K562 (cell line): Measurements from ENCODE around the gene SKIDA1. TPM values are rescaled to one million over a fixed set of nuclear protein-coding genes. Genes with fewer than 3 reads are reported as not detected.
A peak's percentile ranks its signal among the peaks of the same experiment; 100 is the strongest.

Experiments used
- ATAC-seq: fragments of 200-7000 bp; cut with Tn5 transposase; 3 replicates; pipeline ENCODE4 v1.9.1; 2020; ENCODE audit warnings: moderate library complexity
- BruUV-seq: library from RNA; stranded (reverse); fragments of 400-500 nt; replicated peaks from 2 replicates; lab custom pipeline; 2021; lab: Mats Ljungman, UMichigan
- CTCF ChIA-PET: fragments of 300-600 bp; formaldehyde crosslinking; extraction: SDS; loops from one replicate; lab custom pipeline; 2021; ENCODE audit warnings: low intra/inter-chr PET ratio; lab: Yijun Ruan, JAX
- POLR2A ChIA-PET: fragments of 300-600, 350-650 bp; sonication (Branson Sonifier 250); formaldehyde crosslinking; extraction: SDS; loops from one replicate; lab custom pipeline; 2021; ENCODE audit warnings: antibody characterized with exemption, inconsistent platforms; lab: Yijun Ruan, JAX
- DNase-seq, 4 experiments: peaks; one replicate each; pipeline versions ENCODE4 v3.0.0 to v3.0.0-alpha.2; 2011 to 2018; ENCODE audit warnings: low spot score in 3 of 4, mixed read lengths in 3 of 4; ENCODE audit errors: extremely low read depth in 1 of 4
- FAIRE-seq: peaks from 2 replicates; lab custom pipeline; 2011; peaks lifted over from hg19 to GRCh38; lab: Jason Lieb, UNC
- H2AFZ ChIP-seq: 2 replicates; pipeline ENCODE4 v1.6.0; 2011; ENCODE audit warnings: low read depth, low read length, control low read depth, inconsistent platforms
- H3K27ac ChIP-seq: fragments of 200-600 bp; 3 replicates; pipeline ENCODE4 v1.8.0; 2011; ENCODE audit warnings: low read depth, mild to moderate bottlenecking, control low read depth, inconsistent platforms, low read length, moderate library complexity, mixed read lengths; ENCODE audit errors: extremely low read depth
- H3K27me3 ChIP-seq, 2 experiments: fragments of 300-600 bp in 1 of 2; 2 replicates in 1 of 2; 3 replicates in 1 of 2; pipeline versions ENCODE4 v1.6.0 to v1.8.0; 2011; ENCODE audit warnings: inconsistent platforms in 2 of 2, low read length in 2 of 2, mild to moderate bottlenecking in 1 of 2, mixed read lengths in 1 of 2, moderate library complexity in 1 of 2; ENCODE audit not compliant: control insufficient read depth in 2 of 2, insufficient read depth in 2 of 2
- H3K36me3 ChIP-seq: fragments of 300-600 bp; 3 replicates; pipeline ENCODE4 v1.8.0; 2011; ENCODE audit warnings: mild to moderate bottlenecking, low read length, inconsistent platforms; ENCODE audit not compliant: control insufficient read depth, insufficient read depth
- H3K4me1 ChIP-seq, 2 experiments: fragments of 200-600 bp in 1 of 2; replicated peaks in 1 of 2; 2 replicates in 1 of 2; 3 replicates in 1 of 2; pipeline versions ENCODE4 v1.5.1 to v1.8.0; 2011; ENCODE audit warnings: inconsistent platforms in 2 of 2, low read length in 2 of 2, mild to moderate bottlenecking in 1 of 2, mixed read lengths in 1 of 2, moderate library complexity in 1 of 2; ENCODE audit not compliant: control insufficient read depth in 2 of 2, insufficient read depth in 2 of 2
- H3K4me2 ChIP-seq: 2 replicates; pipeline ENCODE4 v1.6.1; 2011; ENCODE audit warnings: low read length, control low read depth, inconsistent platforms, mixed read lengths; ENCODE audit not compliant: insufficient read depth
- H3K4me3 ChIP-seq: fragments of 200-600 bp; sonication (generic), shearing (Covaris generic); 2 replicates; pipeline ENCODE4 v1.5.1; 2016; ENCODE audit warnings: control low read depth, inconsistent platforms
- H3K79me2 ChIP-seq: fragments of 200-600 bp; 3 replicates; pipeline ENCODE4 v1.8.0; 2011; ENCODE audit warnings: low read length, inconsistent platforms; ENCODE audit not compliant: control insufficient read depth, insufficient read depth
- H3K9ac ChIP-seq, 2 experiments: 2 replicates each; pipeline versions ENCODE4 v1.6.0 to v1.6.1; 2011; ENCODE audit warnings: low read depth in 2 of 2, low read length in 2 of 2, control low read depth in 1 of 2, inconsistent platforms in 1 of 2, mild to moderate bottlenecking in 1 of 2, mixed read lengths in 1 of 2; ENCODE audit not compliant: insufficient read depth in 1 of 2
- H3K9me1 ChIP-seq: one replicate; pipeline ENCODE4 v1.6.0; 2011; ENCODE audit warnings: inconsistent platforms, mild to moderate bottlenecking, low read length, moderate library complexity; ENCODE audit not compliant: control insufficient read depth, insufficient read depth
- H3K9me3 ChIP-seq: replicated peaks from 2 replicates; pipeline ENCODE4 v1.5.1; 2011; ENCODE audit warnings: low read depth, low read length, inconsistent platforms; ENCODE audit not compliant: control insufficient read depth, insufficient read depth
- H4K20me1 ChIP-seq: replicated peaks from 2 replicates; pipeline ENCODE4 v1.6.1; 2011; ENCODE audit warnings: low read length, inconsistent platforms, mixed read lengths; ENCODE audit not compliant: control insufficient read depth, insufficient read depth
- CTBP1 ChIP-seq: fragments of 450-650 bp; IDR thresholded peaks from 2 replicates; pipeline ENCODE4 v1.6.1; 2016; ENCODE audit warnings: borderline replicate concordance
- GTF2A2 ChIP-seq: IDR thresholded peaks from 2 replicates; pipeline ENCODE4 v1.6.1; 2016; ENCODE audit warnings: mild to moderate bottlenecking, missing genetic modification characterization, missing compliant biosample characterization
- GTF2F1 ChIP-seq: IDR thresholded peaks from 2 replicates; pipeline ENCODE4 v1.6.1; 2011; ENCODE audit warnings: low read depth, low read length, improper control_type of control experiment
- MAFK ChIP-seq: IDR thresholded peaks from 2 replicates; pipeline ENCODE4 v1.6.1; 2011; ENCODE audit warnings: low read length, improper control_type of control experiment
- PTRF ChIP-seq: fragments of 450-650 bp; IDR thresholded peaks from 2 replicates; pipeline ENCODE4 v1.6.1; 2016; ENCODE audit warnings: mild to moderate bottlenecking, missing genetic modification characterization, missing compliant biosample characterization
- RBFOX2 ChIP-seq: fragments of 200-400 bp; formaldehyde crosslinking; IDR thresholded peaks from 2 replicates; pipeline ENCODE4 v1.6.1; 2017; ENCODE audit warnings: low read depth, mild to moderate bottlenecking, low read length, moderate library complexity
- RBM25 ChIP-seq: fragments of 200-400 bp; formaldehyde crosslinking; IDR thresholded peaks from 2 replicates; pipeline ENCODE4 v1.6.1; 2018; ENCODE audit warnings: low read length, low read depth, moderate library complexity; ENCODE audit not compliant: severe bottlenecking
- ZBTB17 ChIP-seq: fragments of 450-650 bp; formaldehyde crosslinking; IDR thresholded peaks from 2 replicates; pipeline ENCODE4 v1.4.0; 2020; ENCODE audit warnings: mild to moderate bottlenecking
- ZBTB2 ChIP-seq: fragments of 450-650 bp; IDR thresholded peaks from 2 replicates; pipeline ENCODE4 v1.6.1; 2016; ENCODE audit warnings: antibody characterized with exemption
- ZNF121 ChIP-seq: sonication (generic); formaldehyde crosslinking; conservative IDR thresholded peaks from 2 replicates; pipeline ENCODE4 v1.8.0; 2022; ENCODE audit warnings: missing genetic modification reagents
- WGBS: fragments of 100-300 bp; shearing (Covaris generic); methylation state at CpG from one replicate; pipeline ENCODE4 v1.1.6; 2016; ENCODE audit warnings: low coverage, mixed read lengths; ENCODE audit not compliant: insufficient coverage; ENCODE audit errors: missing lambda C conversion rate; 5-methylcytosine and 5-hydroxymethylcytosine counted together
- in situ Hi-C: fragments of 300-500 bp; cut with MboI; formaldehyde crosslinking; loops from 4 replicates; pipeline ENCODE4 v1.15.0; 2018; ENCODE audit warnings: inconsistent platforms, mixed read lengths
- intact Hi-C: fragments of 100-400 bp; cut with micrococcal nuclease; formaldehyde crosslinking; loops from 2 replicates; pipeline ENCODE4 v1.14.2; 2022
- polyA plus RNA-seq, 8 experiments: library from polyadenylated mRNA; depleted of rRNA in 4 of 8; stranded (reverse) in 5 of 8; unstranded in 3 of 8; fragments of >200 nt; fragmentation: Nextera tagmentation in 2 of 8; fragmentation: Illumina TruSeq in 1 of 8; extraction: Ambion mirVana in 2 of 8; extraction: Trizol in 1 of 8; gene quantifications; 2 replicates each; pipeline versions ENCODE4 v1.2.1 to v1.2.3, GENCODE V29; 2011 to 2014; ENCODE audit warnings: inconsistent platforms in 1 of 8, missing spikeins in 1 of 8
- total RNA-seq, 7 experiments: library from RNA; depleted of rRNA in 6 of 7; stranded (reverse); fragments of >200 nt in 6 of 7; fragmentation: Illumina TruSeq in 2 of 7; extraction: Trizol in 2 of 7; gene quantifications; 2 replicates each; pipeline versions ENCODE4 v1.2.1 to v1.2.3, GENCODE V29; 2011 to 2021; ENCODE audit warnings: low replicate concordance in 1 of 7

Gene SKIDA1
- total and polyA plus RNA-seq, 9 of the 15 experiments (the other 6 are each of a cell fraction or from before 2014, with no cell fraction given): 0.05 to 1.1 (median 0.42) TPM

- Histone ChIP-seq H4K20me1 (no peaks in the 10 kb centered on the region), H2AFZ (no peak overlapping the region), H3K79me2 (no peaks in the 10 kb centered on the region), H3K4me1 (no peaks in the 10 kb centered on the region; a peak in 1 of 5 replicates), H3K4me2 (no peak overlapping the region), H3K27me3 (peaks cover 16 to 26% of the 10 kb centered on the region in 2 experiments), H3K4me3 (no peak overlapping the region), H3K36me3 (no peaks in the 10 kb centered on the region), H3K9ac (no peak overlapping the region), H3K9me1 (no peaks in the 10 kb centered on the region), H3K9me3 (no peaks in the 10 kb centered on the region), H3K27ac (no peak overlapping the region)
- in situ Hi-C loops (no loop called here), intact Hi-C loops (no loop called here)
- ATAC-seq (no peak), DNase-seq (no peak), FAIRE-seq (no peak)
- CTCF ChIA-PET: no interaction called here
- no TSS peak for BruUV-seq
- 17% methylated on average over 1 of the region's 1 CpG for WGBS
- TF ChIP-seq ZNF121 (peak; percentile 96), ZBTB2 (no peak), RBM25 (peak; percentile 31)
- POLR2A ChIA-PET: interaction anchor here (0.8 to 0.9 kb wide), 2 partner anchors 10 to 12 kb away, joined by 3 read pairs; no protein-coding TSS in a partner anchor
Measured at GRCh38 chr10:21467633-21468032, 57.8 kb downstream of the SKIDA1 start.

- no peaks in the 10 kb centered on the region for H3K9me3 ChIP-seq
- no peak overlapping the region for H3K4me2 ChIP-seq
- no peaks in the 10 kb centered on the region for H3K4me1 ChIP-seq
- POLR2A ChIA-PET: interaction anchor here (1.2 kb wide), 1 partner anchor 212 kb away, joined by 4 read pairs; no protein-coding TSS in a partner anchor
- TF ChIP-seq MAFK (no peak), GTF2A2 (tag) (no peak), RBFOX2 (no peak), GTF2F1 (no peak), CTBP1 (no peak), PTRF (tag) (no peak), ZBTB17 (CRISPR knock-in tag) (no peak)
- FAIRE-seq: no peak
- H3K79me2 ChIP-seq: no peaks in the 10 kb centered on the region
- H4K20me1 ChIP-seq: no peaks in the 10 kb centered on the region
- no peaks in the 10 kb centered on the region for H3K36me3 ChIP-seq
- whole genome bisulfite sequencing: 2% methylated on average over 6 of the region's 7 CpGs
- no peaks in the 10 kb centered on the region for H3K9me1 ChIP-seq
- no peak overlapping the region for H3K9ac ChIP-seq
- H3K27me3 ChIP-seq: peaks cover 18 to 22% of the 10 kb centered on the region in 2 experiments
- no peak overlapping the region for H3K27ac ChIP-seq
- in situ Hi-C loops: no loop called here
- no peak for DNase-seq
- BruUV-seq: no TSS peak
- no peak overlapping the region for H2AFZ ChIP-seq
- ATAC-seq: no peak
- intact Hi-C loops: no loop called here
- no peak overlapping the region for H3K4me3 ChIP-seq
- CTCF ChIA-PET: no interaction called here
Measured at GRCh38 chr10:21464134-21464533, 61.3 kb downstream of the SKIDA1 start.
